PC-9 (cell line): ENCODE data around the gene GZMA. TPM values are rescaled to one million over a fixed set of nuclear protein-coding genes. Genes with fewer than 3 reads are reported as not detected.

Experiments
- BruUV-seq: library from RNA; stranded (reverse); fragments of 400-500 nt; replicated peaks from 2 replicates; lab custom pipeline; 2021; lab: Mats Ljungman, UMichigan
- CTCF ChIA-PET: fragments of 300-600 bp; sonication (Branson Sonifier 250); formaldehyde crosslinking; loops from one replicate; lab custom pipeline; 2022; ENCODE audit warnings: antibody characterized with exemption; lab: Charles Lee
- POLR2A ChIA-PET: fragments of 300-600 bp; sonication (Branson Sonifier 250); formaldehyde crosslinking; loops from one replicate; lab custom pipeline; 2022; ENCODE audit warnings: antibody characterized with exemption; ENCODE audit not compliant: unreplicated experiment; lab: Charles Lee
- DNase-seq, 2 experiments: peaks; one replicate each; pipeline versions ENCODE4 v3.0.0 to v3.0.0-alpha.2; 2015 to 2022; ENCODE audit warnings: mixed read lengths in 1 of 2
- H2AFZ ChIP-seq: fragments of 200-600 bp; sonication (generic); 2 replicates; pipeline ENCODE4 v1.8.1; 2017; ENCODE audit warnings: antibody characterized with exemption
- H3F3A ChIP-seq: fragments of 200-600 bp; sonication (generic); 2 replicates; pipeline ENCODE4 v1.8.1; 2017; ENCODE audit warnings: antibody characterized with exemption, mild to moderate bottlenecking, low read depth; ENCODE audit not compliant: insufficient read depth
- H3K27ac ChIP-seq: fragments of 200-600 bp; sonication (generic); 2 replicates; pipeline ENCODE4 v1.6.1; 2016; ENCODE audit warnings: mixed run types
- H3K27me3 ChIP-seq: fragments of 200-600 bp; sonication (generic); 2 replicates; pipeline ENCODE4 v1.6.1; 2016; ENCODE audit warnings: low read depth, mixed run types; ENCODE audit not compliant: insufficient read depth
- H3K36me3 ChIP-seq: fragments of 200-600 bp; sonication (generic); 2 replicates; pipeline ENCODE4 v1.6.1; 2016; ENCODE audit warnings: low read depth, mixed run types
- H3K4me1 ChIP-seq: fragments of 200-600 bp; sonication (generic); replicated peaks from 2 replicates; pipeline ENCODE4 v1.6.1; 2016; ENCODE audit warnings: mixed run types; ENCODE audit not compliant: insufficient read depth
- H3K4me2 ChIP-seq: fragments of 200-600 bp; sonication (generic); 2 replicates; pipeline ENCODE4 v1.6.1; 2017; ENCODE audit warnings: mixed run types
- H3K4me3 ChIP-seq: fragments of 200-600 bp; sonication (generic); 2 replicates; pipeline ENCODE4 v1.6.1; 2016; ENCODE audit warnings: mixed run types
- H3K79me2 ChIP-seq: fragments of 200-600 bp; sonication (generic); 2 replicates; pipeline ENCODE4 v1.6.1; 2017; ENCODE audit warnings: low read depth, mixed run types
- H3K9me2 ChIP-seq: fragments of 200-600 bp; sonication (generic); 2 replicates; pipeline ENCODE4 v1.8.1; 2017; ENCODE audit warnings: mild to moderate bottlenecking; ENCODE audit not compliant: insufficient read depth
- H3K9me3 ChIP-seq: fragments of 200-600 bp; sonication (generic); 2 replicates; pipeline ENCODE4 v1.8.1; 2016; ENCODE audit warnings: low read depth; ENCODE audit not compliant: insufficient read depth
- H4K20me1 ChIP-seq: fragments of 200-600 bp; sonication (generic); 2 replicates; pipeline ENCODE4 v1.8.1; 2017; ENCODE audit not compliant: insufficient read depth
- EZH2 ChIP-seq: fragments of 200-600 bp; sonication (generic); IDR thresholded peaks from 2 replicates; pipeline ENCODE4 v1.8.0; 2017; ENCODE audit warnings: antibody characterized with exemption, low read depth
- intact Hi-C: fragments of 100-400 bp; cut with micrococcal nuclease; formaldehyde crosslinking; loops from one replicate; pipeline ENCODE4 v1.10.0; 2022; ENCODE audit not compliant: unreplicated experiment
- total RNA-seq: library from RNA; stranded (reverse); gene quantifications from 2 replicates; pipeline ENCODE4 v1.2.3, GENCODE V29; 2021
- TF ChIP-seq, protein P1 (sequence below): fragments of 200-600 bp; sonication (generic); conservative IDR thresholded peaks from 2 replicates; pipeline ENCODE4 v1.6.1; 2017; ENCODE audit warnings: mixed run types, antibody characterized with exemption, mild to moderate bottlenecking, moderate library complexity

The GZMA gene
- total RNA-seq, 1 experiment from 2014 or later: not detected

DNA sequence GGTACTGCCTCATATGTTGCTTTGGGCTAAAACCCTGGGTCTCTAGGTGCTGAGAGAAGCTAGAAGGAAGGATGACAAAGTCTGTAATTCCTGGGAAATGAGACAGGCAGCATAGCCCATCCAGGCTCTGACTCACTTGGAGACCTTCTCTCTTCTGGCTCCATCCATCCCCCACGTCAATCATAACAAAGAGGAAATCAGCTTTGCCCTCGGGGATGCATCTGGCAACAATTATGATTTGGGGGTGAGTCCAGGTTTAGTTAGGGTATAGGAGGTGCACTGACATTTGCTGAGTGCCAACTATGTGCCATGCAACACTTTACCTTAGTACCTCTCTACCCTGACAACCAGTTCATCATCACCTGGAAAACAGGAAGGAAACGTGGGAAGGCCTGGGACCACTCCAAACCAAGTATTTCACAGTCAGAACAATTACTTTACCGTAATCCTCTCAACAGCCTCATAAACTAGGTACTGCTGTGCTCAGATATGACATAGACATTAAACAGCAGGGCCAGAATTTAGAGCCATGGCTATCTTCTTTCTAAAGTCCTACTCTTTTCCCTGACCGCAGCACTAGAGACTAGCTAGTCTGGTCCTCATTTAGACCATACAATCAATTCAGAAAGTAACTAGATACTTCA is 39.1 kb upstream of the GZMA start:
- H4K20me1 ChIP-seq: no peaks in the 10 kb centered on the region
- H3K27ac ChIP-seq: no peak overlapping the region
- no peak for TF ChIP-seq EZH2
- TF ChIP-seq, protein P1, sequence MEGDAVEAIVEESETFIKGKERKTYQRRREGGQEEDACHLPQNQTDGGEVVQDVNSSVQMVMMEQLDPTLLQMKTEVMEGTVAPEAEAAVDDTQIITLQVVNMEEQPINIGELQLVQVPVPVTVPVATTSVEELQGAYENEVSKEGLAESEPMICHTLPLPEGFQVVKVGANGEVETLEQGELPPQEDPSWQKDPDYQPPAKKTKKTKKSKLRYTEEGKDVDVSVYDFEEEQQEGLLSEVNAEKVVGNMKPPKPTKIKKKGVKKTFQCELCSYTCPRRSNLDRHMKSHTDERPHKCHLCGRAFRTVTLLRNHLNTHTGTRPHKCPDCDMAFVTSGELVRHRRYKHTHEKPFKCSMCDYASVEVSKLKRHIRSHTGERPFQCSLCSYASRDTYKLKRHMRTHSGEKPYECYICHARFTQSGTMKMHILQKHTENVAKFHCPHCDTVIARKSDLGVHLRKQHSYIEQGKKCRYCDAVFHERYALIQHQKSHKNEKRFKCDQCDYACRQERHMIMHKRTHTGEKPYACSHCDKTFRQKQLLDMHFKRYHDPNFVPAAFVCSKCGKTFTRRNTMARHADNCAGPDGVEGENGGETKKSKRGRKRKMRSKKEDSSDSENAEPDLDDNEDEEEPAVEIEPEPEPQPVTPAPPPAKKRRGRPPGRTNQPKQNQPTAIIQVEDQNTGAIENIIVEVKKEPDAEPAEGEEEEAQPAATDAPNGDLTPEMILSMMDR: no peak
- ChIA-PET POLR2A (no interaction called here), CTCF (no interaction called here)
- H3K4me1 ChIP-seq: no peaks in the 10 kb centered on the region
- BruUV-seq: no TSS peak
- DNase-seq: no peak
- H3K9me3 ChIP-seq: no peaks in the 10 kb centered on the region
- H2AFZ ChIP-seq: no peak overlapping the region
- no peaks in the 10 kb centered on the region for H3K79me2 ChIP-seq
- H3K4me2 ChIP-seq: no peak overlapping the region
- H3K4me3 ChIP-seq: no peak overlapping the region
- H3K36me3 ChIP-seq: no peaks in the 10 kb centered on the region
- no peaks in the 10 kb centered on the region for H3K9me2 ChIP-seq
- H3K27me3 ChIP-seq: 0 out of 2 replicates have a peak, but pooled peaks cover 10% of the 10 kb centered on the region
- H3F3A ChIP-seq: no peaks in the 10 kb centered on the region
- intact Hi-C loops: no loop called here

GRCh38 chr5:55063899-55064298 is 38.5 kb upstream of the GZMA start:
- Histone ChIP-seq H3K4me3 (no peak overlapping the region), H3F3A (no peaks in the 10 kb centered on the region), H4K20me1 (no peaks in the 10 kb centered on the region), H3K79me2 (no peaks in the 10 kb centered on the region), H3K4me1 (no peaks in the 10 kb centered on the region), H3K36me3 (no peaks in the 10 kb centered on the region), H3K4me2 (no peak overlapping the region), H3K9me3 (no peaks in the 10 kb centered on the region), H3K27me3 (0 out of 2 replicates have a peak, but pooled peaks cover 10% of the 10 kb centered on the region), H2AFZ (no peak overlapping the region), H3K9me2 (no peaks in the 10 kb centered on the region), H3K27ac (no peak overlapping the region)
- BruUV-seq: no TSS peak
- no peak for DNase-seq
- ChIA-PET POLR2A (no interaction called here), CTCF (no interaction called here)
- no peak for TF ChIP-seq EZH2
- TF ChIP-seq, protein P1: no peak
- intact Hi-C loops: no loop called here

GRCh38 chr5:55064523-55064922 is 37.9 kb upstream of the GZMA start:
- Histone ChIP-seq H3K79me2 (no peaks in the 10 kb centered on the region), H4K20me1 (no peaks in the 10 kb centered on the region), H2AFZ (no peak overlapping the region), H3K36me3 (no peaks in the 10 kb centered on the region), H3F3A (no peaks in the 10 kb centered on the region), H3K27ac (no peak overlapping the region), H3K9me2 (no peaks in the 10 kb centered on the region), H3K4me1 (no peaks in the 10 kb centered on the region), H3K4me2 (no peak overlapping the region), H3K9me3 (no peaks in the 10 kb centered on the region), H3K27me3 (0 out of 2 replicates have a peak, but pooled peaks cover 10% of the 10 kb centered on the region), H3K4me3 (no peak overlapping the region)
- TF ChIP-seq, protein P1: no peak
- no peak for TF ChIP-seq EZH2
- CTCF ChIA-PET: no interaction called here
- DNase-seq: no peak
- intact Hi-C loops: no loop called here
- POLR2A ChIA-PET: no interaction called here
- no TSS peak for BruUV-seq
